ENCODE measurements around the gene SEMA4D.

DNA sequence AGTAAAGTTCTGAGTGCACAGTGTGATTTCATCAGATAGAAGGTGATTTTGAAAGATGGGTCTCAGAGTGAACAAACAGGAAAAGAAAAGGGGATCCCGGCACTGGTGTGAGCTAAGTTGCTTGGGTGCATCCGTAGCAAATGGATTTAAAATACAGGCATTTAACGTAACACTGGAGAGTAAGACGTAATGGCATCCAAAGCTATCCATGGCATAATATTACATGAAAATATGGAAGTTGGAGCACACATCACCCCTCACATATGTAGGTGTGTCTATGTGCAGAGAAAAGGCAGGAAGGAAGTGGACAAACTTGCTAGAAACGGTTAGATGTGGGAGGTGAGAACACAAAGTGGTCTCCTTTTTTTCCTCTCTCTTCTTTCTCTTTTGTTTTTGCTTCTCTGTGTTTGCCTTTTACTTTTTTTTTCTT is 38.2 kb upstream of the SEMA4D start:
- TF ChIP-seq, protein P1, sequence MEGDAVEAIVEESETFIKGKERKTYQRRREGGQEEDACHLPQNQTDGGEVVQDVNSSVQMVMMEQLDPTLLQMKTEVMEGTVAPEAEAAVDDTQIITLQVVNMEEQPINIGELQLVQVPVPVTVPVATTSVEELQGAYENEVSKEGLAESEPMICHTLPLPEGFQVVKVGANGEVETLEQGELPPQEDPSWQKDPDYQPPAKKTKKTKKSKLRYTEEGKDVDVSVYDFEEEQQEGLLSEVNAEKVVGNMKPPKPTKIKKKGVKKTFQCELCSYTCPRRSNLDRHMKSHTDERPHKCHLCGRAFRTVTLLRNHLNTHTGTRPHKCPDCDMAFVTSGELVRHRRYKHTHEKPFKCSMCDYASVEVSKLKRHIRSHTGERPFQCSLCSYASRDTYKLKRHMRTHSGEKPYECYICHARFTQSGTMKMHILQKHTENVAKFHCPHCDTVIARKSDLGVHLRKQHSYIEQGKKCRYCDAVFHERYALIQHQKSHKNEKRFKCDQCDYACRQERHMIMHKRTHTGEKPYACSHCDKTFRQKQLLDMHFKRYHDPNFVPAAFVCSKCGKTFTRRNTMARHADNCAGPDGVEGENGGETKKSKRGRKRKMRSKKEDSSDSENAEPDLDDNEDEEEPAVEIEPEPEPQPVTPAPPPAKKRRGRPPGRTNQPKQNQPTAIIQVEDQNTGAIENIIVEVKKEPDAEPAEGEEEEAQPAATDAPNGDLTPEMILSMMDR (IDR thresholded peaks at IDR 0.05), result no peak
- TF ChIP-seq POLR2A (IDR thresholded peaks at IDR 0.05), result no peak

Measured in uterus (tissue), 2 donors.